Peyer's patch (tissue), 4 donors: ENCODE data around the gene NOVA1.

Experiments
- CTCF ChIP-seq, 6 experiments: fragments of 450-650 bp in 4 of 6; fragments of 200-600 bp in 2 of 6; sonication (generic) in 1 of 6; IDR thresholded peaks; one replicate each; pipeline ENCODE4 v1.5.1; 2017 to 2019; ENCODE audit warnings: antibody characterized with exemption in 6 of 6, mild to moderate bottlenecking in 3 of 6, moderate library complexity in 1 of 6
- POLR2A ChIP-seq, 2 donors: fragments of 450-650 bp; IDR thresholded peaks; one replicate each; pipeline ENCODE4 v1.5.1; 2017; ENCODE audit warnings: antibody characterized with exemption in 2 of 2, mild to moderate bottlenecking in 2 of 2, moderate library complexity in 2 of 2

- no peak for TF ChIP-seq CTCF (IDR thresholded peaks at IDR 0.05)
- no peak for TF ChIP-seq POLR2A (IDR thresholded peaks at IDR 0.05)
These were observed 195.7 kb downstream of the NOVA1 start for GRCh38 chr14:26402126-26402525.
